RWPE1 (cell line): ENCODE measurements around the gene CCDC38.

ENCODE experiments used
- CTCF ChIA-PET: fragments of 350-600 bp; sonication (Branson Sonifier 250); formaldehyde crosslinking; extraction: SDS; loops from one replicate; lab custom pipeline; 2021; lab: Yijun Ruan, JAX
- POLR2A ChIA-PET: fragments of 400-600 bp; formaldehyde crosslinking; extraction: SDS; loops from one replicate; lab custom pipeline; 2020; ENCODE audit warnings: antibody characterized with exemption; ENCODE audit not compliant: low non-redundant PET; lab: Yijun Ruan, JAX
- DNase-seq: peaks from one replicate; pipeline ENCODE4 v3.0.0; 2012; ENCODE audit warnings: low spot score
- H3K27ac ChIP-seq: fragments of 450-650 bp; 2 replicates; pipeline ENCODE4 v1.5.1; 2017
- CTCF ChIP-seq: fragments of 450-650 bp; conservative IDR thresholded peaks from 2 replicates; pipeline ENCODE4 v1.5.1; 2017; ENCODE audit warnings: low read depth, mild to moderate bottlenecking

Gene CCDC38

GRCh38 chr12:95820096-95820703, 122.2 kb downstream of the CCDC38 start:
- ChIA-PET CTCF (interaction anchor here (0.6 kb wide), 3 partner anchors 180 to 352 kb away, joined by 3 to 6 read pairs (median 3); no protein-coding TSS in a partner anchor), POLR2A (no interaction called here)
- DNase-seq = peak; percentile 69
- H3K27ac ChIP-seq = no peak overlapping the region
- TF ChIP-seq CTCF = peak; percentile 68
